Measurements from ENCODE around the gene OSBP2.

GRCh38 chr22:30923168-30923900, 228.7 kb downstream of the OSBP2 start:
- no peak for TF ChIP-seq CEBPB (IDR thresholded peaks at IDR 0.05)
- TF ChIP-seq EP300 (IDR thresholded peaks at IDR 0.05; ENCODE audit: borderline replicate concordance), result no peak
- TF ChIP-seq REST (IDR thresholded peaks at IDR 0.05; ENCODE audit: low read depth), result no peak
- no peak for TF ChIP-seq TCF12 (IDR thresholded peaks at IDR 0.05; ENCODE audit: low read depth)
- no peak for TF ChIP-seq MAX (IDR thresholded peaks at IDR 0.05)
- TF ChIP-seq TAF1 (IDR thresholded peaks at IDR 0.05; ENCODE audit: low read depth), result no peak
- TF ChIP-seq USF1 (IDR thresholded peaks at IDR 0.05), result no peak
- no peak for TF ChIP-seq YY1 (IDR thresholded peaks at IDR 0.05; ENCODE audit: low read depth)
- no peak for TF ChIP-seq RAD21 (IDR thresholded peaks at IDR 0.05; ENCODE audit: low read depth)

Measured in Ishikawa (cell line).